Naive thymus-derived CD4-positive, alpha-beta T cell (primary cell): ENCODE measurements around the gene SERPINE1. TPM values are rescaled to one million over a fixed set of nuclear protein-coding genes. Genes with fewer than 3 reads are reported as not detected.

Experiments
- ATAC-seq: fragments of 150-1000 bp; cut with Tn5 transposase; 2 replicates; pipeline ENCODE4 v1.10.0; 2021; ENCODE audit warnings: mild to moderate bottlenecking, moderate library complexity
- CTCF ChIA-PET: fragments of 350-600 bp; sonication (Branson Sonifier 250); formaldehyde crosslinking; loops from one replicate; lab custom pipeline; 2021; ENCODE audit warnings: antibody characterized with exemption; lab: Charles Lee
- POLR2A ChIA-PET: fragments of 350-600 bp; sonication (Branson Sonifier 250); formaldehyde crosslinking; loops from one replicate; lab custom pipeline; 2021; ENCODE audit warnings: antibody characterized with exemption, inconsistent platforms; lab: Charles Lee
- DNase-seq, 9 donors: peaks; one replicate each; pipeline versions ENCODE4 v3.0.0 to v3.0.0-alpha.2; 2020 to 2022; ENCODE audit warnings: mixed read lengths in 1 of 9
- H3K27ac ChIP-seq: one replicate; pipeline ENCODE4 v1.7.0; 2013; ENCODE audit warnings: mild to moderate bottlenecking, low read depth, low read length, moderate library complexity
- H3K27me3 ChIP-seq, 2 donors: one replicate each; pipeline ENCODE4 v1.7.0; 2013; ENCODE audit warnings: low read length in 2 of 2, mild to moderate bottlenecking in 2 of 2, moderate library complexity in 2 of 2; ENCODE audit not compliant: control insufficient read depth in 2 of 2, insufficient read depth in 2 of 2
- H3K36me3 ChIP-seq, 3 experiments: 1 replicate in 2 of 3; 2 replicates in 1 of 3; pipeline ENCODE4 v1.7.0; 2013; ENCODE audit warnings: low read length in 3 of 3, mild to moderate bottlenecking in 3 of 3, moderate library complexity in 1 of 3; ENCODE audit not compliant: insufficient read depth in 3 of 3, control insufficient read depth in 2 of 3
- H3K4me1 ChIP-seq, 2 donors: one replicate each; pipeline ENCODE4 v1.7.0; 2013; ENCODE audit warnings: low read length in 2 of 2, mild to moderate bottlenecking in 2 of 2, moderate library complexity in 1 of 2; ENCODE audit not compliant: control insufficient read depth in 2 of 2, insufficient read depth in 2 of 2
- H3K4me3 ChIP-seq: 2 replicates; pipeline ENCODE4 v1.7.0; 2013; ENCODE audit warnings: mild to moderate bottlenecking, low read length
- H3K9me3 ChIP-seq, 3 experiments: 1 replicate in 2 of 3; 2 replicates in 1 of 3; pipeline ENCODE4 v1.7.0; 2013; ENCODE audit warnings: low read length in 3 of 3; ENCODE audit not compliant: control insufficient read depth in 2 of 3
- H3K27ac Mint-ChIP-seq, 9 donors: one replicate each; pipeline ENCODE4 v1.8.0; 2020 to 2022; ENCODE audit warnings: mixed read lengths in 9 of 9, mild to moderate bottlenecking in 8 of 9, moderate library complexity in 5 of 9, inconsistent platforms in 2 of 9
- H3K27me3 Mint-ChIP-seq, 5 donors: one replicate each; pipeline ENCODE4 v1.8.0; 2021 to 2022; ENCODE audit warnings: mixed read lengths in 5 of 5, mild to moderate bottlenecking in 1 of 5
- H3K36me3 Mint-ChIP-seq, 5 donors: one replicate each; pipeline ENCODE4 v1.8.0; 2020 to 2022; ENCODE audit warnings: mixed read lengths in 5 of 5, mild to moderate bottlenecking in 3 of 5, inconsistent platforms in 1 of 5
- H3K4me1 Mint-ChIP-seq, 7 donors: one replicate each; pipeline ENCODE4 v1.8.0; 2020 to 2022; ENCODE audit warnings: mixed read lengths in 7 of 7, mild to moderate bottlenecking in 3 of 7, inconsistent platforms in 1 of 7
- H3K4me3 Mint-ChIP-seq, 10 donors: one replicate each; pipeline ENCODE4 v1.8.0; 2020 to 2022; ENCODE audit warnings: mild to moderate bottlenecking in 10 of 10, mixed read lengths in 10 of 10, moderate library complexity in 6 of 10, inconsistent platforms in 2 of 10
- H3K9me3 Mint-ChIP-seq, 11 donors: one replicate each; pipeline ENCODE4 v1.8.0; 2020 to 2022; ENCODE audit warnings: mixed read lengths in 11 of 11, mild to moderate bottlenecking in 4 of 11, inconsistent platforms in 1 of 11, moderate library complexity in 1 of 11
- intact Hi-C, 2 donors: fragments of 100-400 bp; cut with micrococcal nuclease; formaldehyde crosslinking; loops; one replicate each; pipeline ENCODE4 v1.15.1; 2023
- polyA plus RNA-seq, 2 donors: library from polyadenylated mRNA; unstranded; fragments of 300-500 nt; fragmentation: Illumina TruSeq; gene quantifications; one replicate each; pipeline ENCODE4 v1.2.3, GENCODE V29; 2021
- total RNA-seq, 6 experiments: library from RNA in 5 of 6; stranded (reverse) in 5 of 6; gene quantifications; 1 replicate in 5 of 6; 2 replicates in 1 of 6; pipeline ENCODE4 v1.2.3 and lab custom pipeline; 2021 to 2026

The SERPINE1 gene
- total and polyA plus RNA-seq, 7 experiments from 2014 or later: 0.08 to 0.56 (median 0.36) TPM; not detected in 4

DNA sequence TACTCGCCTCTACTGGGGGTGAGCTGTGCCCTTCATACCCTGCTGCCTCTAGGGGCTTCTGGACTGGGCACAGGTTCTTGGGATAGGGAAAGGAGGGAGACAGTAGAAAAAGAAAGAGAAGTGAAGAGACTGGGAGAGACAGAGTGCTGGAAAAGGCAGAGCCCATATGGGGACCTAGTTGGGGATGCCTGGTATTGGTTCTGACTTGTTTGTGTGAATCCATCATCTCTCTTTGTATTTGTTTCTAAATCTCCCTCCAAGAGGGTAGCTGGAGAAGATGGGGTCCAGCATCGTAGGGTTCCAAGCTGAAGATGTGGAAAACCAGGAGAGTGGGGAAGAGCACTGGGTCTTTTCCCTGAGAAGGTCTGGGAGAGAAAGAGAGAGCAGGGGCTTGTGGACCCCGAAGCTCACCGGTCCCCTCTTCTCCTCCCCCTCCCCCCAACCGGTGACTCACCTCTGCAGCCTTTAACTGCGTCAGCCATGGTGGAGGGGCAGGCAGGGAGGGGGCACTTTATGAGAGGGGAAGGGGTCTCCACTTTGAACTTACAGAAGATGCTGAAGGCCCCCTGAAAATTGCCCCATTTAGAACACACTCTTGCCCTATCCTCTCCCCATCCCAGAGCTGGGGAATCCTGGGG is 41.6 kb downstream of the SERPINE1 start:
- Mint-ChIP-seq H3K4me1 (peaks cover 57 to 79% (median 63%) of the 10 kb centered on the region in 7 donors), H3K36me3 (peaks cover 0 to 4% (median 0%) of the 10 kb centered on the region in 5 donors), H3K27me3 (peaks cover 69 to 85% (median 73%) of the 10 kb centered on the region in 5 donors), H3K27ac (no peak overlapping the region), H3K4me3 (peak overlapping the region in 5 of 10 donors; percentile 2 to 51 (median 33)), H3K9me3 (peaks cover 0 to 11% (median 0%) of the 10 kb centered on the region in 11 donors)
- intact Hi-C loops: loop anchor here (1.0 to 5.0 kb wide), 3 partner anchors 24 to 281 kb away; partner anchors contain the start of gene UFSP1 (in 1 of the 2)
- H3K4me1 ChIP-seq: peaks cover 52 to 71% of the 10 kb centered on the region in 2 donors
- no peak for DNase-seq
- POLR2A ChIA-PET: no interaction called here
- CTCF ChIA-PET: interaction anchor here (0.5 to 1.4 kb wide), 4 partner anchors 14 to 26 kb away, joined by 3 to 7 read pairs (median 4); no protein-coding TSS in a partner anchor
- peaks cover 16 to 64% of the 10 kb centered on the region in 2 donors for H3K27me3 ChIP-seq
- no peak overlapping the region for H3K4me3 ChIP-seq
- no peak overlapping the region for H3K27ac ChIP-seq
- no peaks in the 10 kb centered on the region for H3K9me3 ChIP-seq
- H3K36me3 ChIP-seq: no peaks in the 10 kb centered on the region
- ATAC-seq: no peak

- Mint-ChIP-seq H3K27ac (peak overlapping the region in 6 of 9 donors; percentile 8 to 78 (median 36)), H3K36me3 (peaks cover 0 to 9% (median 0%) of the 10 kb centered on the region in 5 donors), H3K4me1 (peaks cover 62 to 87% (median 67%) of the 10 kb centered on the region in 7 donors), H3K27me3 (peaks cover 77 to 91% (median 78%) of the 10 kb centered on the region in 5 donors), H3K9me3 (peaks cover 0 to 11% (median 3%) of the 10 kb centered on the region in 11 donors), H3K4me3 (peak overlapping the region; percentile 26 to 77 (median 66))
- peaks cover 0 to 2% (median 0%) of the 10 kb centered on the region in 3 experiments for H3K9me3 ChIP-seq
- peaks cover 55 to 74% of the 10 kb centered on the region in 2 donors for H3K4me1 ChIP-seq
- H3K27me3 ChIP-seq: peaks cover 18 to 68% of the 10 kb centered on the region in 2 donors
- CTCF ChIA-PET: interaction anchor here (0.5 to 3.0 kb wide), 6 partner anchors 13 to 26 kb away, joined by 3 to 31 read pairs (median 4); no protein-coding TSS in a partner anchor
- H3K36me3 ChIP-seq: no peaks in the 10 kb centered on the region
- H3K4me3 ChIP-seq: no peak overlapping the region
- ATAC-seq (no peak), DNase-seq (no peak)
- POLR2A ChIA-PET: no interaction called here
- no peak overlapping the region for H3K27ac ChIP-seq
- intact Hi-C loops: loop anchor here (1.0 to 5.0 kb wide), 3 partner anchors 23 to 282 kb away; partner anchors contain the start of gene UFSP1 (in 1 of the 2)
Measured at GRCh38 chr7:101169110-101169837, 42.4 kb downstream of the SERPINE1 start.

- H3K36me3 ChIP-seq: no peaks in the 10 kb centered on the region
- peaks cover 51 to 70% of the 10 kb centered on the region in 2 donors for H3K4me1 ChIP-seq
- H3K9me3 ChIP-seq: peaks cover 0 to 2% (median 0%) of the 10 kb centered on the region in 3 experiments
- peaks cover 0 to 9% (median 0%) of the 10 kb centered on the region in 5 donors for H3K36me3 Mint-ChIP-seq
- no peak overlapping the region for H3K4me3 ChIP-seq
- peaks cover 0 to 11% (median 3%) of the 10 kb centered on the region in 11 donors for H3K9me3 Mint-ChIP-seq
- CTCF ChIA-PET: interaction anchor here (1.4 to 3.0 kb wide), 3 partner anchors 12 to 26 kb away, joined by 3 to 31 read pairs (median 4); no protein-coding TSS in a partner anchor
- POLR2A ChIA-PET: interaction anchor here (0.8 kb wide), 1 partner anchor 82 kb away, joined by 3 read pairs; no protein-coding TSS in a partner anchor
- intact Hi-C loops: loop anchor here (1.0 to 5.0 kb wide), 4 partner anchors 16 to 283 kb away; partner anchors contain the start of genes AP1S1 (in 1 of the 2) and UFSP1 (in 1 of the 2)
- peaks cover 18 to 69% of the 10 kb centered on the region in 2 donors for H3K27me3 ChIP-seq
- H3K27ac Mint-ChIP-seq: peak overlapping the region in 6 of 9 donors; percentile 8 to 78 (median 36)
- DNase-seq (peak; percentile 56 to 86 (median 71)), ATAC-seq (peak; percentile 69)
- H3K27ac ChIP-seq: no peak overlapping the region
- peaks cover 63 to 85% (median 67%) of the 10 kb centered on the region in 7 donors for H3K4me1 Mint-ChIP-seq
- peak overlapping the region; percentile 26 to 84 (median 70) for H3K4me3 Mint-ChIP-seq
- H3K27me3 Mint-ChIP-seq: peaks cover 81 to 91% (median 84%) of the 10 kb centered on the region in 5 donors
Measured at GRCh38 chr7:101169838-101170551, 43.1 kb downstream of the SERPINE1 start.

- ATAC-seq: peak; percentile 59
- ChIA-PET CTCF (interaction anchor here (1.4 to 3.0 kb wide), 3 partner anchors 13 to 27 kb away, joined by 3 to 31 read pairs (median 4); no protein-coding TSS in a partner anchor), POLR2A (interaction anchor here (0.8 to 1.0 kb wide), 2 partner anchors 81 to 86 kb away, joined by 3 to 4 read pairs; partner anchors contain the start of gene TRIM56)
- Histone ChIP-seq H3K27ac (no peak overlapping the region), H3K4me3 (no peak overlapping the region), H3K36me3 (no peaks in the 10 kb centered on the region), H3K4me1 (peaks cover 44 to 64% of the 10 kb centered on the region in 2 donors), H3K27me3 (peaks cover 16 to 73% of the 10 kb centered on the region in 2 donors), H3K9me3 (peaks cover 0 to 2% (median 0%) of the 10 kb centered on the region in 3 experiments)
- DNase-seq: peak in 5 of 9 donors; percentile 27 to 70 (median 57)
- Mint-ChIP-seq H3K36me3 (peaks cover 0 to 7% (median 0%) of the 10 kb centered on the region in 5 donors), H3K9me3 (peaks cover 0 to 5% (median 0%) of the 10 kb centered on the region in 11 donors), H3K27me3 (peaks cover 82 to 91% (median 85%) of the 10 kb centered on the region in 5 donors), H3K4me1 (peaks cover 56 to 79% (median 63%) of the 10 kb centered on the region in 7 donors), H3K27ac (peak overlapping the region in 4 of 9 donors; percentile 14 to 69 (median 45)), H3K4me3 (peak overlapping the region; percentile 27 to 84 (median 64))
- intact Hi-C loops: loop anchor here in 1 of 2 donors (1.0 kb wide), 1 partner anchor 17 kb away; the partner anchor contains the start of gene AP1S1
Measured at GRCh38 chr7:101170617-101171441, 43.9 kb downstream of the SERPINE1 start.

GRCh38 chr7:101171442-101171837 is 44.5 kb downstream of the SERPINE1 start:
- peaks cover 0 to 7% (median under 1%) of the 10 kb centered on the region in 5 donors for H3K36me3 Mint-ChIP-seq
- ATAC-seq: no peak
- peaks cover 38 to 60% of the 10 kb centered on the region in 2 donors for H3K4me1 ChIP-seq
- ChIA-PET POLR2A (interaction anchor here (1.0 kb wide), 1 partner anchor 86 kb away, joined by 4 read pairs; the partner anchor contains the start of gene TRIM56), CTCF (interaction anchor here (1.4 to 3.0 kb wide), 2 partner anchors 14 to 28 kb away, joined by 4 to 31 read pairs; no protein-coding TSS in a partner anchor)
- no peak overlapping the region for H3K4me3 ChIP-seq
- no peak for DNase-seq
- H3K27ac Mint-ChIP-seq: peak overlapping the region in 3 of 9 donors; percentile 25 to 69 (median 65)
- H3K4me1 Mint-ChIP-seq: peaks cover 51 to 73% (median 59%) of the 10 kb centered on the region in 7 donors
- peaks cover 13 to 73% of the 10 kb centered on the region in 2 donors for H3K27me3 ChIP-seq
- peaks cover 0 to 2% (median 0%) of the 10 kb centered on the region in 3 experiments for H3K9me3 ChIP-seq
- no peaks in the 10 kb centered on the region for H3K36me3 ChIP-seq
- peaks cover 82 to 91% (median 85%) of the 10 kb centered on the region in 5 donors for H3K27me3 Mint-ChIP-seq
- peak overlapping the region; percentile 27 to 84 (median 64) for H3K4me3 Mint-ChIP-seq
- H3K27ac ChIP-seq: no peak overlapping the region
- intact Hi-C loops: no loop called here
- peaks cover 0 to 5% (median 0%) of the 10 kb centered on the region in 11 donors for H3K9me3 Mint-ChIP-seq
